Measurements from ENCODE around the gene MFAP2.

GRCh38 chr1:16944038-16944437 is 36.4 kb downstream of the MFAP2 start:
- no peak for TF ChIP-seq CTCF (IDR thresholded peaks at IDR 0.05; ENCODE audit: low read depth, low read length, poor library complexity, severe bottlenecking)
- no peak for TF ChIP-seq EZH2phosphoT487 (IDR thresholded peaks at IDR 0.05; ENCODE audit: borderline replicate concordance, low read length)

Data from DOHH2 (cell line).